NCI-H146 treated with DMSO at 0.1 percent for 48 hours (cell line): ENCODE data around the gene CCDC134.
"Not testable (repeated sequence)": the region's sequence is repeated elsewhere in the genome, so short reads cannot be mapped to it uniquely, and the experiment has no call there.

Experiments
- DNase-seq: peaks from one replicate; lab custom pipeline; 2025; ENCODE audit not compliant: unreplicated experiment; lab: John Stamatoyannopoulos, UW

CCDC134 gene

DNA sequence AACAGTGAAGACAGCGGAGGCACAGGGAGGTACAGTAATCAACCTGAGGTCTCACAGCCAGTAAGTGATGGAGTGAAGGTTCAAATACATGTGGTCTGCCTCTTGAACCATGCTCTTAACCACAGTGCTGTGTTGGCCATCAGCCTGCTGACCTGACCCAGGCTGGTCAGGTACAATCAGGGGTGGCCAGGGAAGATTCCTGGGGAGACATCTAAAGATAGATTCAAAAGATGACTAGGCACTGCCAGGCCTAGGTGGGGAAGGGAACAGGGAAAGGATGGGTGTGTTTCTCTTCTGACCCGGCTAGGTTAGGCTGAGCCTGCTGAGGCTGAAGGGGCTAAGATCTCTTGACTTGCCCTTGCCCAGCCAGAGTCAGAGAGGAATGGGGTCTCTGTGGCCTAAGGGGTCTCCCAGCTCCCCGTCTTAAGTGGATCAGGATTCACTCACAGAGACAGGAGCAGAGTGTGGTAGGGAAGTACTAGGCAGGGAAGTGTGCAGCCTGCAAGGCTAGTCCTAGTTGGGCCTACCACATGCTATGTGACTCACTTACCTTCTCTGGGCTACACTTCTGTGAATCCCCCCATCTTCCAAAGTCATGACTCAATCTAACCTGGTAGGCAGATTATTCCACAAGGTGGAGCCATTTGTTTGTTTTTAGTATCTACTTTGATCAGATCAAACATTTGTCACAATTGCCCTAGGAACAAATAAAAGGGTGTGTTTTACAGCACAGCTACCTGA lies 22.0 kb downstream of the CCDC134 start:
- DNase-seq, result peak; percentile 20

DNA sequence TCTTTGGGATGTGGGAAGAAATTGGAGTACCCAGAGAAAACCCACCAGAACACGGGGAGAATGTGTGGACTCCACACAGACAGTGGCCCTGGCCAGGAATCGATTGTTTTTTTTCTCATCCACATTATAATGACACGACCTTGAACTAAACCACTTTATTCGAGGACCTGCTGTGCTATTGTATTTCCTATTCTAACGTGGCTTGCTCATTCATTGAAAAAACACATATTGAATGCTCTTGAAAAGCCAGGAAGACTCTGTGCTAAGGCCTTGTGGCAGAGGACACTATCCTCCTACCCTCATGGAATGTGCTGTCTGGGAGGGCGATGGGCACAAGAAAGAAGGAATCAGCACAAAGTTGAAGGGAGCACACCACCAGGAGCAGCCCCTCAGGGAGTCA lies 23.3 kb downstream of the CCDC134 start:
- DNase-seq, result peak; percentile 11

DNA sequence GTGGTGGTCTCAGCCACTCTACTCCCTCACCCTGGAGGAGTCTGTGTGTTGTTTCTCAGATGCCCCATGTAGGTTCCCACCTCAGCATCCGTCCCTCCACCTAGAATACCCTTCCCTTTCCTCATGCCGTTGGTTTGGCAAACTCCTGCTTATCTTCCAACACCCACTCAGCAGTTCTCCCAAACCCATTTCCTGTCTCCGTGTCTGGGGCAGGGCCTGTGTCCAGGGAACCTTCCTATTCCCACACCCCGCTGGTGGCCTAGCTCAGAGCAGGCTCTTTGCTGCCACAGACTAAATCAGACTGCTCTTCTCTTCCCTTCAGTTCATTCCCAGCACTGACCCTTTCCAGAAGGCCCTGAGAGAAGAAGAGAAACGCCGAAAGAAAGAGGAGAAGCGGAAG lies 24.9 kb downstream of the CCDC134 start:
- DNase-seq, result no peak

DNA sequence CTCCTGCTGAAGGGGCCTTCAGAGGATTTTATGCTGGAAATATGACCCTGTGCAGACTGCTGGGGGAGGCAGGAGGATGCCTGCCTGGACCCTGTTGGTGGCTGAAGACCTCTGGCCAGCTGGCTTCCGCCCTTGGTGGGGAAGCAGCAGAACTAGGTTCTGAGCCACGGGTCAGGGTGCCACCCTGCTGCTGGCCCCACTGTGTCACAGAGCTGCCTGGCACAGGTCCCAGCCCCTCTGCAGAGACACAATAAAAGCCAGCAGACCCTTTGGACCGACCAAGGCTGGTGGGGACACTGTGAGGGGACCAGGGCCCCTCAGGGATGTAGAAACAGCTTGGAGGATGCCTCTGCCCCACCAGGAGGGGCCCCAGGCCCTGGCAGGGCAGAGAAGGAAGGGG lies 25.5 kb downstream of the CCDC134 start:
- no peak for DNase-seq

DNA sequence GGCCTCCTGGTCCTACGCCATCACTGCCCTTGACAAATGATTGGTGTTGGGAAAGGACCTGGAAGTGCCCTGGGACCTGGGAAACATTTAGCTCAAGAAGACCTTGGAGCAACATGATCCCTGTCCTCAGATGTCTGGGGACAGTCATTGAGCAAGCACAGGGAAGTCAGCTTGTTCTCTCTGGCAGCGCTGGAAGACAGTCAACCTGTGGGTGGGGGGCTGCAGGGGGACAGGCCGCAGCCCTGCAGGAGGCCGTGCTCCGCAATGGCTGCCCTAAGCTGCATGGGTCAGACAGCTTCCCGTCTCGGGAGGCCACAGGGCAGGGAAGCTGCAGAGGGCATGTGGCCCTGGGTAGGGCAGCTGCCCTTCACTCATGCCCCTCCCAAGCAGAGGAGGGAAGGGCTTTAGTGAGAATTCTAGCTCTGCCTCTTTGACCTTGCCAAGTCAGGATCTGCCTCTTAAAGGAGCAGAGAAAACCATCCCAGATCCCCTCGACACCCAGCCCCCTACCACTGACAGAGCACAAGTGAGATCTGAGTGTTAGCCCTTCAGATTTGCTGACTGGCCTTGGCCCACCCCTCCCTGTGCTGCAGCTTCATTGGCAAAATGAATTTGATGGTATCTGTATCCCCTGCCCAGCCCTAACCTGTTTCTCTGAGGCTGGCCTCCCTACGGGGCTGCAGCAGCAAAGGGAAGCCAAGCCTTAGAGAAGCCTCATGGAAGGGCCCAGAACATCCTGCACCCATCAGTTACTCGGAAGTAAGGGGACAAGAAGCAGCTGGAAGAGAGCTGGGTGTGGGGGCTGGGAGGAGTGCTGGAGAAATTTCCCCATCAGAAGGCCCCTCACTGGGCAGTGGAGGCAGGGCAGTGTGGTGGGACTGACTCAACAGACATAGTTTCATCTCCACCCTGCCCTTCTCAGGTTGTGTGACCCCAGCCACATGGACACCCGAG lies 26.2 kb downstream of the CCDC134 start:
- no peak for DNase-seq

DNA sequence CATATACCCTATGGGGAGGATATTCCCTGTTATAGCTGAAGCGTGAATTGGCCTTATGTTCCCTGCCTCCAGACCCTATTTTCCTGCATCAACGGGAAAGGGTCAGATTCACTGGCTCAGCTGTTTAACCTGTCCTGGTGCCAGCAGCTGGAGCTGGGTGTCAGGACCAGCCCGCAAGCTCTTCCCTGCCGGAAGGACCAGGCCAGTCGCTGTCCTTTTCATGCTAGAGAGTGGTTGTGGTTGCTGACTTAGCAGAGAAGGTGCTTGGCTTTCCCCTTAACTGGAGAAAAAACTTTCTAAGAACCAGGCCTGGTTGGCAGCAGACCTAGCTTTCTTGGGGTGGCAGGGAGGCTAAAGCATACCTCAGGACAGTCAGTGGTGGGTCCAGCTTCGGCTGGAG lies 27.2 kb downstream of the CCDC134 start:
- no peak for DNase-seq

DNA sequence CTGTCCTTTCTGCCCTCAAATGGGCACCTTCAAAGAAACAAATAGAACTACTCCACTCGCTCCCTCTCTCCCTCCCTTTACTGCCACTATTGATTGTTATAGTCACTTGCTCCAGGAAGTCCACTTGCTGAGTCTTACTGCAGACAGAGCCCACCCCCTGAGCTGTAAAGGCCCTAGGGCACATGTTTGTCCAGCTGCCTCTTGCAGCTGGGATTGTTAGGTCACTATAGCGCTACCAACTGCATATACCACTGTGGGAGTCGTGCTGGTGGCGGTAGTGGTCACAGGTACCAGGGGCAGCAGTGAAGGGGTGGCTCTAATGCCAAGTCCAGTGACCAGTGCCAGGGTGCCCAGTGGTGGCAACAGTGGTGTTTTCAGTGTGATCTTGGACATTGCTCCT lies 28.0 kb downstream of the CCDC134 start:
- DNase-seq, result peak; percentile 91

DNA sequence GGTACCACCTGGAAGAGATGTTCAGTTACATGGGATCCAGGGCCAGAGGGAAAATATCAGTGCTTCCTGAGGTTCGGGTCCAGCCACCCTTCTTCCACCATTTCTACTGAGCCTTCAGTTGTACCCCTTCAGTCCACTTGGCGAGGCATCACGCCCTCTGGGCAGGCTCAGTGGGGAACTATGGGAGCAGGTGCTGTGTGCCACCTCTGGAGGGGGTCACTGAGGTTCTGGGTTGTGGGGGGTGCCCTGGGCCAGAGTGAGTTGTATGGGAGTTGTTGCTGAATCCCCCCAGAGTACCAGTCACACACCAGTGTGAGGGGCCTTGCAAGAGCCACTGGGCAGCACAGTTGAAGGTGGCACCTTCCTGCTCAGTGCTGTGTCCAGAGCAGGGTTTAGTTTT lies 29.7 kb downstream of the CCDC134 start:
- no peak for DNase-seq

DNA sequence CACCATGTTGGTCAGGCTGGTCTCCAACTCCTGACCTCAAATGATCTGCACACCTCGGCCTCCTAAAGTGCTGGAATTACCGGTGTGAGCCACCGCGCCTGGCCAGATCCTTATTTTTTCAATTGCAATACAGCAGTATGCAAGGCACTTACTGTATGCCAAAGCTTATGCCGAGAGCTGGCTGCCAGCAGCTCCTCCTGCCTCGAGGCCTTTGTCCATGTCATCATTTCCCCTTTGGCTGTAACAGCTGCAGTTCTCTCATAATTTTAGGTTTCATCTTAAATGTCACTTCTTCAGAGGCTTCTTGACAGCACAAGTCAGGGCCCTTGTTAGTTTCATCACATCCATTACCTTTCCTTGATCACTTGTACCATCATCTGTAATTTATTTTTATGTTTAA lies 30.9 kb downstream of the CCDC134 start:
- no peak for DNase-seq

DNA sequence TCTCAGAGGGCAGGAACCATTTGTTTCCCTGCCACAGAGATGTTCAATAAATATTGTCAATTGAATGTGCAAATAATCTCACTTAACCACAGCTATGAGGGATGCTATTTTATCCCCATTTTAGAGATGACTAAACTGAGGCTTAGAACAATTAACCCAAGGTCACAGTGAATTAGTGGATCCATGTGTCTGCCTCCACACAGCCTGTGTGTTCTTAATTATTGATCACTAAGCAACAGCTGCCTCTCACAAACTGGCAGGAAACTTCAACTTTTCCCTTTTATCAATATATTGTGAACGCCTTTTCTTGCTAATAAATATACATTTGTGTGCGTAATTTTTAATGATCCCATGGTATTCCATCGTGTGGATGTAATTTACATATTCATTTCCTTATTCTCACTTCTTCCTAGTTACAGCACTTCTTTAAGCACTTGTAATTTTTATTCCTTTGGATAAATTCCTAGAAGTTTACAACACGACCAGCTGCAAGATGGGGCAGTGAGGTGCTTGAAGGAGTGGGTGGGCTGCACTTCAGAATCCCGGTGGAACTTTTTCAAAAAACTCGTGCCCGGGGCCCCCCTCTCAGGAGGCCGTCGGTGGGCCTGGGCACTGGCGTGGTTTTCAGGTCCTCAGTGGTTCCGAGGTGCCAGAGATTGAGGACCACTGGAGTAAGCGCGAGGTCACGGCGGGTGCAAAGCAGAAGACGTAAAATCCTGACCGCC lies 31.5 kb downstream of the CCDC134 start:
- no peak for DNase-seq

DNA sequence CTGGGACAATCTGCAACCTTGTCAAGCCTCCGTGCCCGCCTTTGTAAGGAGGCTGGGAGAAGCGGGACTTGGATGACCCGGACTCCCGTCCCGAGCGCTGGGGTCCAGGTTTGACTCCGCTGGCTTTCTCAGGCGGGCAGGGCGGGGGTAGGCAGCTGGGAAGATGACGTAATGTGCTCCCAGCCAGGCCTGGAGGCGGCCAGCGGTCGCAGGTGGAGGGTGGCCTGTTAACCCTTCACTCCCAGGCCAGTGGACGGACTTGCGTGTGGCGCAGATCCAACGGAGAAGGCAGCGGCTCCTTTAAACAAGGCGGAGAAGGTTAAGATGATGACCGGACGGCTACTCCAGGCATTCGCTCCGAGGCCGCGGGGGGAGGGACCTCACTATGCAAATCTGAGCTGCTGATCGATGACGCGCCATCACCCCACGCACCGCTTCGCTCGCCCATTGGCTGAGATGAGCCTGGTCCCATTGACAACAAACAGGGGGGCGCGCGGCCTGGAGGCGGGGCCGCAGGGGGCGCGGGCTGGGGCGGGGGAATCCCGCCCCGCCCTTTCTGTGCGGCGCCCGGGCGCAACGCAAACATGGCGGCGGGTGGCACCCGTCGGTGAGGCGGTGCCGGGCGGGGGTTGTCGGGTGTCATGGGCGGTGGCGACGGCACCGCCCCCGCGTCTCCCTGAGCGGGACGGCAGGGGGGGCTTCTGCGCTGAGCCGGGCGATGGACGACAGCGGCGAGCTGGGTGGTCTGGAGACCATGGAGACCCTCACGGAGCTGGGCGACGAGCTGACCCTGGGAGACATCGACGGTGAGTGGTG lies 32.3 kb downstream of the CCDC134 start, which contains the start of gene SREBF2:
Gene SREBF2 (plus strand): TSS at position 553 of the 816 bp plus-strand sequence. CDS start 166 bp downstream, at position 719.
- peak; percentile 93 for DNase-seq

DNA sequence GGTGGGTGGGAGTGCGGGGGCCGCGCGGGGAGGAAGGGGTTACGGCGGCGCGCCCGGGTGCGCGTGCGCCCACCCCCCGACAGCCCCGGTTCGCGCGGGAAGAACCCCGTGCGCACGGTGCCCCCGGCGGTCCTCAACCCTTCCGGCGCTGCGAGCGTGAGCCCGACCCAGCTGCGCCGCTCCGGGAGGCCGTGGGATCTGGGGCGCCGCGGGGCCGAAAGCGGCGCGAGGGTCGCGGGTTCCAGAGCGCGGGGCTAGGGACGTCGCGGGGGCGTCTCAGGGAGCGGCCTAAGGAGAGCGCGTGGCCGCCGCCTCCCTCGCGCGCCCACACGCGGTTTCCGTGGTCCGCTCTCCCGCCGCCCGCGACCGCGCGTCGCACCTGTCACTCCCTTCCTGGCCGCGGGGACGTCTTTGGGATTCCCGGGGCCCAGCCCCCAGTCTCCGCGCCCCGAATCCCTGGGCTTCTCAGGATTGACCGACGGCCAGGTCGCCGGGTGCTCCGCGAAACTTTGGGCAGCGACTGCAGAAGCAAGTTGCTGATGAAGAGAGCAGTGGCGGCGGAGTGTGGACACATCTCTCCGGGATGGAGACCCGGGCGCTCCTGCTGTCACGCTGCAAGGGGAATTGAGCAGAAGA lies 33.0 kb downstream of the CCDC134 start:
- no peak for DNase-seq

DNA sequence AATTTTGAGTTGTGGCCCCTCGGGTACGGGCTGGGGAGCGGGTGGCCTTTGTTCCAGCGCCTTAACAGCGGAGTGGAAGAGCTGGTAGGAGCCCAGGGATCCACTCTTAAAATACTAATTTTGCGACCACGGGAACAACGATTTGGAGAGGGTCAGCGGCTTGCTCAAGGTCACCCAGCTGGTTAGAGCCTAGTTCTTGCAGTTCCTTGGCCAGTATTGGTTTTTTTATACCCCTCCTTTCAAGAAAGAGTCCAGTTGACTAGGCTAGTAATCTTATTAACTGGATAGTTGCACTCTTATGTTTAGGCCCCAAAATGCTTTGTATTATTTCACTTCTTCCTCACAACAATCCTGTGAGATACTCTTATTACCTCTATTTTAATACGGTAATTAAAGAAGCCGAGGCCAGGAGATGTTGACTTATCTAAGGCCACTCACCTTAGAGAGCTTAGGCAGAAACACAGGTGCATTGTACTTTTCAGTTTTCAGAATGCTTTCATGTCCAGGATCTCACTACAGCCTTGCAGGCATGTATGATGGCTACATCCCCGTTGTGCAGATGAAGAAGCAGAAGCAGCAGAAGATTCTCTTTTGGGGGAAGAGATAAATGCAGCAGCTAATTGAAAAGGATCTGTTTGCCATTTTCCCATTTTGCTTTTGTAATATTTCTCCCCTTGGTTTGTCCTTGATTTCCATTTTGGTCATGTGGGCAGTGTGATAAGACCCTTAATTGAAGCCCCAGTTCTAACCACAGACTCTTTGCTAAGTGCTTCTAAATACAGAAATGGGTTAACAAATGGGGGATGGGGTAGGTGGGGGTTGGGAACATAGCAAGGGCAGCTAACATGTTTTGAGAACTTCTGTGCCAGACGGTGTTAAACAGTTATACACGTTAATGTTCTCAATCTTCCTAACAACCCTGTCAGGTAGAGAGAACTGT lies 33.8 kb downstream of the CCDC134 start:
- DNase-seq, result no peak

DNA sequence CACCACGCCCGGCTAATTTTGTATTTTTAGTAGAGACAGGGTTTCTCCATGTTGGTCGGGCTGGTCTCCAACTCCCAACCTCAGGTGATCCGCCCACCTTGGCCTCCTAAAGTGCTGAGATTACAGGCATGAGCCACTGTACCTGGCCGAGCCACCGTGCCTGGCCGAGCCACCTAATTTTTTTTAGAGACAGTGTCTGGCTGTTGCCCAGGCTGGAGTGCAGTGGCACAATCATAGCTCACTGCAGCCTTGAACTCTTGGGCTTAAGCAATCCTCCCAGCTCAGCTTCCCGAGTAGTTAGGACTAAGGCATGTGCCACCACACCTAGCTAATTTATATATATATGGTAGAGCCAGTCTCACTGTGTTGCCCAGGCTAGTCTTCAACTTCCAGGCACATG lies 35.0 kb downstream of the CCDC134 start:
- DNase-seq, result not testable (repeated sequence)

DNA sequence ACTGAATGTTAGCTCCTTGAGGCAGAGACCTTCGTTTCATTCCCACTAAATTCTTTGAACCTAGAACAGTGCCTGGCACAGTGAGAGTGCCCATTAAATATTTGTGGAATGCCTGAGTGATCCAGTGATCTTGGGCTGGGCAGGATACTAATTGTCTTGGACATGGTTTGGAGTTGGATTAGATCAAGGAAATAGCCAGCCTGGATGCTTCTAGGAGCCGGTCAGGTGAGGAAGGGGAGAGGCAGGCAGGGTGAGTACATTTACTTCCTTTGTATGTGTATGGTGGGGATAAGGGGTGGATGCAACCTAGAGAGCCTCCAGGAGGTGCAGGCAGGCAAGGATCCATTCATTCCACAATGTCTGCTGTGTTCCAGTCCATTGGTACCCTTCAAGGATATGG lies 36.1 kb downstream of the CCDC134 start:
- DNase-seq, result no peak

DNA sequence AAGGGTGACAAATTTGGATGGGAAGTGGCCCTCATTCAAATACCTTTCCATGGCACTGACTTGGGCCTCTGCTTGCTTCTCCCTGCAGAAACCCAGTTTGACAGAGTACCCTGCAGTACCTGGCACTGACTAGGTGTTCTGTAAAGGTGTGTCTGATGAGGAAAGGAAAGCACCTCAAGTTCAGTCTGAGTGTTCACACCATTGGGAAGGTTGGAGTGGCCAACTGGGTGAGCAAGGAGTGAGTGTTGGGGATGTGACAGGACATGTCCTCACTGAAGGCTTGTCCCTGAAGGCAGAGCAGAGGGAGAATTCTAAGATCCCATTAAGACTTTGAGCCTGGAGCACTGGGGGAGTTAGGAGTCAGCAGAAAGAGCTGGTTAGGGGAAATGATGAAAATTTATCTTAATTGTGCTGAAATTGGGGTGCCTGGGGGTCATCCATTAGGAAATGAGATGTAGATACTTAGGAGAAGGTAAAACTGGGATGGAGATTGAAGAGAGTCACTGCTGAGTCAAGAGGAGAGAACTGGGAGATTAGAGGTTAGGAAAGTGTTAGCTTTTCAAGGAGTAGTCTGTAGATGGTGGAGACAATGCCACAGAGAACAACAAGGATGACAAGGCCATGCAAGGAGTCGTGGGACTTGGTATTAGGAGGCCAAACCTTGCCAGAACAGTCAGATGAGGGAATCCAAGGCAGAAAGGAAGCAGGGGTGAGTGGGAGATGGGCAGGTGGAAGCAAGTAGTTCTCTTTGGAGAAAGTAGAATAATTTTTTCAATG lies 38.6 kb downstream of the CCDC134 start:
- no peak for DNase-seq

DNA sequence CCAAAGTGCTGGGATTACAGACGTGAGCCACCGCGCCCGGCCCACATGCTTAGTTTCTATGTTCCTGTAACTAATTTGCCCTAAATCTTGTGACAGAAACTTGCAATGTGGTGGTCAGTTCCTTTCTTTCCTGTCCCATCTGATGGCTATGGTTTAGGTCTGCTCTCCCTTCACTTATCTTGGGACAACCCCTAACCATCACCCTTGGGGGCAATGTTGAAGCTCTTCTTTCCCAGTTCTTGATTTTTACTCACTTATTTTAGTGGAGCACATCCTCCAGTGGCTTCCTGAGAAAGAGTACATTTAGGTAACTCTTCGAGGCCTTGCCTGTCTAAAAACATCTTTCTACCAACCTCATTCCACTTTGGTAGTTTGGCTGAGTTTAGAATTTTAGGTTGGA lies 39.7 kb downstream of the CCDC134 start:
- DNase-seq, result no peak

DNA sequence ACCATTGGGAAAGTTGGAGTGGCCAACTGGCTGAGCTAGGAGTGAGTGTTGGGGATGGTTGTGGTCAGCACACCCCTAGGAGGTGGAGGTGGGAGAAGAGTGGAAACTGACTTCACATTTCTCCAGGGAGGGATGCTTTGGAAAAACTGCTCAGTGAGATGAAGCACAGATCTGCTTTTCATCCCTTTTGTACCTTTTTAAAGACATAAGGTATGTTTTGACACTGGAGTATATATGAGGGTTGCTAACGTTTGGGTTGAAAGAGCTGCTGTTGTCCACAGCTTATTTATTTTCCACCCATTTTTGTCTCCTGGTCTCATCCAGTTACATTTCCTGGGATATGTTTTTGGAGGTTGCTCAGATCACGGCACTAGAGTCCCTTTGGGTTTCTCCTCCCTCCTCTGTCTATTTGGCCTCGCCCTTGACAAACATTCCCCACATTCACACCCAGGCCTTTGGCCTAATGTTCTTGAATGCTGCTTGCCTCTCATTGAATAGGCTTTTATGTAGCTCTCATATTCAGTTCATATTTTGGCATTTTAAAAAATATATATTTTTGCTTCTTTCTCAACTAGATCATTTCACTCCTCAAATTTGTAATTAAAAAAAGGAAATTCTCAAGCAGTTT lies 40.7 kb downstream of the CCDC134 start:
- DNase-seq, result no peak
